NCI-H128 (cell line): ENCODE results near the gene SIRT3.
"Not testable (repeated sequence)": the region's sequence is repeated elsewhere in the genome, so short reads cannot be mapped to it uniquely, and the experiment has no call there.

Source experiments
- DNase-seq: peaks from one replicate; lab custom pipeline; 2025; ENCODE audit not compliant: unreplicated experiment; lab: John Stamatoyannopoulos, UW

The SIRT3 gene

GRCh38 chr11:244376-244775 lies 8.2 kb upstream of the SIRT3 start:
- DNase-seq, result no peak

- DNase-seq, result no peak
Measured at GRCh38 chr11:241634-242033, 5.5 kb upstream of the SIRT3 start.

DNA sequence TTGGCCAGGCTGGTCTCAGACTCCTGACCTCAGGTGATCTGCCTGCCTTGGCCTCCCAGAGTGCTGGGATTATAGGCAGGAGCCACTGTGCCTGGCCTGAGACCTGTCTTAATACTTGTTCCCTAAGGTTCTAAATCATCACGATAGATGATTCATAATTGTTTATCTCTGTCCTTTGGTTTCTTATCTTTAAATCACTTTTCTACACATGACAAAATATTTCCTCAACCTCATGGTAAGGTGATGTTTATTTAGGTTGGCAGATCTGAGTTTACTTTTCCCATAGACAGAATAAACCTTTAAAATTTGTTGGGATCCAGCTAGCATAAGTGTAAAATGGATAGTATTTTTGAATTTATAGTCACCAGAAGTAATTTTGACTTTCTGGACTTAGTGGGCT lies 4.2 kb upstream of the SIRT3 start:
- no peak for DNase-seq

- not testable (repeated sequence) for DNase-seq
Measured at GRCh38 chr11:238346-238745, 2.2 kb upstream of the SIRT3 start.

- peak; percentile 52 for DNase-seq
Measured at GRCh38 chr11:236774-237767, 929 bp upstream of the SIRT3 start, which contains the start of gene PSMD13. TSS of gene PSMD13 (plus strand) at chr11:236976. CDS start at chr11:237050, 74 bp downstream.

- DNase-seq, result no peak
Measured at GRCh38 chr11:235609-235996, 539 bp downstream of the SIRT3 start.

DNA sequence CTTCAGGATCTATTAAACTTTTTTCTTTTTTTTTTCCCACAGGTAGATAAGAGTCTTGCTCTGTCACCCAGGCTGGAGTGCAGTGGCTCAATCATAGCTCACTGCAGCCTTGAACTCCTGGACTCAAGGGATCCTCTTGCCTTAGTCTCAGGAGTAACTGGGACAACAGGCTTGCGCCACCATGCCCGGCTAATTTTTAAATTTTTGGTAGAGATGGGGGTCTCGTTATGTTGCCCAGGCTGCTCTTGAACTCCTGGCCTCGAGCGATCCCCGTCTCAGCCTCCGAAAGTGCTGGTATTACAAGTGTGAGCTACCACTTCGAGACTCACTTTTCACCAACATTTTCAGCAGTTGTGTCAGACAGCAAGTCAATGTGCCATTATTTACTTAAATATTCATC lies 962 bp downstream of the SIRT3 start:
- DNase-seq, result no peak

DNA sequence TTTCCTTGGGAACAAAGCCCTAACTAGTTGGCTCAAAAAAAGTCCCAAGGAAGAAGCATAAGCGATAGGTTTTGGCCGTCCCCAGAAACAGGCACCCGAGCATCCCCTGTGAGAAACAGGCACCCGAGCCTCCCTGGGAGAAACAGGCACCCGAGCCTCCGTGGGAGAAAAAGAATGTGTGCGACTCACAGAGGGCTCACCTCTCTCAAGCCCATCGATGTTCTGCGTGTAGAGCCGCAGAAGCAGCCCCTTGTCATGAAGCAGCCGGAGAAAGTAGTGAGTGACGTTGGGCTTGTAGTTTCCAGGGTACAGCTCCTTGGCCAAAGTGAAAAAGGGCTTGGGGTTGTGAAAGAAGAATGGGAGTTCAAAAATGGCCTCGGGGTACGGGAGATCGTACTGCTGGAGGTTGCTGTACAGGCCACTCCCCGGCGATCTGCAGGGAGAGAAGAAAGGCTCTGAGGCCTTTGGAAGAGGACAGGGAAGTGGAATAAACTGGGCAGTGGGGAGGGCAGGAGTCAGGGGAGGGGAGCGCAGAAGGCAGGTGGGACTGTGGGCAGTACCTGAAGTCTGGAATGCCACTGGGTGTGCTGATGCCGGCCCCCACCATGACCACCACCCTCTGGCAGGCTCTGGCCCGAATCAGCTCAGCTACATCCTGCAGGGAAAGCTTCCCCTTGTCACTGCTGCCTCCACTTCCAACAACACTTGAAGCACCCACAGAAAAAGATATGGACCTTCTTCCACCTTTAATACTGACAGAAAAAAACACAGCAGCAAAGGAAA lies 3.2 kb downstream of the SIRT3 start:
- no peak for DNase-seq

DNA sequence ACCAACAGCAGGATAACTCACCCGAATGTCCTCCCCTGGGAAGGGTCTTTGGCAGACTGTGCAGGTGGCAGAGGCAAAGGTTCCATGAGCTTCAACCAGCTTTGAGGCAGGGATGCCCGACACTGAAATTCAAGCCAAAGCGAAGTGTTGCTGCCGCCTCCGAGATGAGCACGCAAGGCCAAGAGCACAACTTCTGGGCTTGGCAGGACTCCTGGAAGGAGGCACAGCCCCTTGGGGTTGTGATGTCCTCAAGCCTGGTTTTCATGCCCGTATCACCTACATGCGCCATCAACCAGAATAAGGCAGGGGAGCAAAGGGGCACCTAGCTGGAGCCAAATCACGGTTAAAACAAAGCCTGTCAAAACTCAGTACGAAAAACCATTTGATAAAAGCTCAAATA lies 5.7 kb downstream of the SIRT3 start:
- DNase-seq, result no peak

GRCh38 chr11:227824-228379 lies 8.2 kb downstream of the SIRT3 start:
- no peak for DNase-seq

GRCh38 chr11:225734-226453 lies 10.2 kb downstream of the SIRT3 start:
- DNase-seq, result no peak

GRCh38 chr11:224424-224823 lies 11.7 kb downstream of the SIRT3 start:
- no peak for DNase-seq

GRCh38 chr11:223884-224283 lies 12.3 kb downstream of the SIRT3 start:
- no peak for DNase-seq

- DNase-seq, result no peak
Measured at GRCh38 chr11:223026-223789, 12.9 kb downstream of the SIRT3 start.

- DNase-seq, result no peak
Measured at GRCh38 chr11:221998-222789, 13.9 kb downstream of the SIRT3 start.

- DNase-seq, result no peak
Measured at GRCh38 chr11:221539-221938, 14.6 kb downstream of the SIRT3 start.

GRCh38 chr11:220641-221215 lies 15.4 kb downstream of the SIRT3 start:
- not testable (repeated sequence) for DNase-seq

DNA sequence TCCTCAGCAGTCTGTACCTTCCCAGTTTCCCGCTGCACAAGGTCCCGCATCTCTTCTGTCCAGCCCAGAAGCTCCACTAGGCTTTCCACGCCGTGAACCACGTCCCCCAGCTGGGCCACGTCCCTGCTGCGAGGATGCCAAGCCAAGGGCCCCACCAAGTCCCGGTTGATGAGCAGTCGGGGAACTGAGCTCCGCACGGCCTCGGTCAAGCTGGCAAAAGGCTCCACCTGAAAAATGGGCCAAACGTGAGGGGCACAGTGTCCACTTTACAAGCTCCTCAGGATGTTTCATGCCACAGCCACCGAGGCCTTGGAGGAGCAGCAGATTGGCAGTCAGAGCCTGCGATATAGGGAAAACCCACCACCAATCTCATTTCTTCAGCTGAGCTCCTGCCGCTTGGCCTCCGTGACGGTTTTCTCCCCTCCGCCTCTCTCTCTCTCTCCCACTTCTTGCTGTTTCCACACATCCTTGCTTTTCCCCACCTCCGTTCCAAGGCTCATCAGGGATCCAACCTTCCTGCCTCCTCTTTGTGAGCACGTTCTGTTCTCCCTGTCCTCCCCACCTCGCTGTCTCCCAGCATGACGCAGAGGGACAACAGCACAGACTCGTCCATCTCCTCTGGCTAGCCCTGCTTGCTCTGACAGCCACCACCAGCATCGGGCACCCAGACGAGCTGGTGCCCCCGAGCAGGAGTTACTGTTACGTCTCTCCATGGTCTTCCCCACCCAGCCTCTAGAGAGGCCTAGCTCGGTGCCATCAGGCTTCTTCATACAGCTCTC lies 17.1 kb downstream of the SIRT3 start:
- DNase-seq, result no peak
